GM06990 (cell line): ENCODE results near the gene THSD7B.

Experiments used
- DNase-seq: peaks from one replicate; pipeline ENCODE4 v3.0.0-alpha.2; 2011; ENCODE audit not compliant: insufficient read length; ENCODE audit errors: extremely low read depth
- H3K27me3 ChIP-seq: replicated peaks from 2 replicates; pipeline ENCODE4 v1.6.0; 2011; ENCODE audit warnings: low read length; ENCODE audit not compliant: control insufficient read depth, insufficient read depth
- H3K36me3 ChIP-seq: 2 replicates; pipeline ENCODE4 v1.5.1; 2011; ENCODE audit warnings: low read length; ENCODE audit not compliant: control insufficient read depth, insufficient read depth
- H3K4me3 ChIP-seq: replicated peaks from 2 replicates; pipeline ENCODE4 v1.5.1; 2011; ENCODE audit warnings: low read depth, mild to moderate bottlenecking, control low read depth, low read length
- TF ChIP-seq, protein P1 (sequence below): IDR thresholded peaks from 2 replicates; pipeline ENCODE4 v1.5.1; 2011; ENCODE audit warnings: low read length, control low read depth, mild to moderate bottlenecking, inconsistent platforms; ENCODE audit not compliant: insufficient read depth, poor library complexity, severe bottlenecking

Gene THSD7B

DNA sequence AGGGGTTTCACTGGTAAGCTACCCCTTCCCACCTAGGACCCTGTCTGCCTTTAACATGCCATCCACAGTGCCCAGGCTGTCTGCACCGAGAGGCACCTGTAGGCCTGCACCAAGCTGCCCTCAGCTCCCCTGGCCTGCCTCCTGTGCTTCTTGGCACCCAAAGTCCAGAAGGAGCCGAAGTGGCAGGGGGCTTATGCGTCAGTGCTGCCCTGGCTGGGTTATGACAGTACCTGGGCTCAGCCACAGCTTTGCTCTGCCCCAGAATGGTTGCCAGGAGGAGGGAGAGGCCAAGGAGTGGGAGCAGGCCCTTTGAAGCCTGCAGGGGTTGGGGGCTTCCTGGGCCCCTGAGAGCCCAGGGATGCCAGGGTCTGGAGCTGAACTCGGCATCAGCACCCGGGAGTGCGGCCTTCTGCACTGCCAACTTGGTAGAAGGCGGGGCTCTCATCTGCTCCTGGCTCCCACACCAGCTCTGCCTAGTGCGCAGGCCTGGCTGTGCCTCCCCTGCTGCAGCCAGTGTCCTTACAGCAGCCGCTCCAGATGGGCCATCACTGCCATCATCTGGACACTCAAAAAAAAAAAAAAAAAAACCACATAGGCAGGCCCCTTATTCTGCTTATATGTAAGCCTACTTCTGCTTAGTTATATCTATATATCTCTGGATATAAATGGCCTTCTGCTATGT lies 155.4 kb downstream of the THSD7B start:
- Histone ChIP-seq H3K36me3 (no peaks in the 10 kb centered on the region), H3K4me3 (no peak overlapping the region), H3K27me3 (no peaks in the 10 kb centered on the region)
- no peak for DNase-seq
- TF ChIP-seq, protein P1, sequence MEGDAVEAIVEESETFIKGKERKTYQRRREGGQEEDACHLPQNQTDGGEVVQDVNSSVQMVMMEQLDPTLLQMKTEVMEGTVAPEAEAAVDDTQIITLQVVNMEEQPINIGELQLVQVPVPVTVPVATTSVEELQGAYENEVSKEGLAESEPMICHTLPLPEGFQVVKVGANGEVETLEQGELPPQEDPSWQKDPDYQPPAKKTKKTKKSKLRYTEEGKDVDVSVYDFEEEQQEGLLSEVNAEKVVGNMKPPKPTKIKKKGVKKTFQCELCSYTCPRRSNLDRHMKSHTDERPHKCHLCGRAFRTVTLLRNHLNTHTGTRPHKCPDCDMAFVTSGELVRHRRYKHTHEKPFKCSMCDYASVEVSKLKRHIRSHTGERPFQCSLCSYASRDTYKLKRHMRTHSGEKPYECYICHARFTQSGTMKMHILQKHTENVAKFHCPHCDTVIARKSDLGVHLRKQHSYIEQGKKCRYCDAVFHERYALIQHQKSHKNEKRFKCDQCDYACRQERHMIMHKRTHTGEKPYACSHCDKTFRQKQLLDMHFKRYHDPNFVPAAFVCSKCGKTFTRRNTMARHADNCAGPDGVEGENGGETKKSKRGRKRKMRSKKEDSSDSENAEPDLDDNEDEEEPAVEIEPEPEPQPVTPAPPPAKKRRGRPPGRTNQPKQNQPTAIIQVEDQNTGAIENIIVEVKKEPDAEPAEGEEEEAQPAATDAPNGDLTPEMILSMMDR: no peak

DNA sequence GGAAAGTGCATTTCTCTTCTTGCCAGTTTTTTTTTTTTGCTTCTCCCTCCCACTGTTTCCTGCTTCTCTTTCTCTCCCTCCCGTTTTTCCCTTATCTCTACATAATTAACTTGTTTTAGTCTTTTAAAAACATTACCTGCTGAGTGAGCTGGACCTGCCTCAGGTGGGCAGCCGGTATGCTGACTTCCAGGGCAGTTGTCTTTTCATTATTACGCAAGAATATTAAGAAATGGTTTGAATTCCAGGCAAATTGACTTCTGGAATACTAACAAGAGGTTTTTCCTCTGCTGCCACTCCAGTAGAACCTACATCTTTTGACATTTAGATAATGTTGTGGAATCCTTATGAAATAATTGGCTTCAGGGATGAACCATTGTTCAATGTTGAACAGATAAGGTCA lies 161.8 kb downstream of the THSD7B start:
- Histone ChIP-seq H3K36me3 (no peaks in the 10 kb centered on the region), H3K27me3 (no peaks in the 10 kb centered on the region; the same call in 1 of the 2 replicates), H3K4me3 (no peak overlapping the region)
- no peak for DNase-seq
- TF ChIP-seq, protein P1: no peak

DNA sequence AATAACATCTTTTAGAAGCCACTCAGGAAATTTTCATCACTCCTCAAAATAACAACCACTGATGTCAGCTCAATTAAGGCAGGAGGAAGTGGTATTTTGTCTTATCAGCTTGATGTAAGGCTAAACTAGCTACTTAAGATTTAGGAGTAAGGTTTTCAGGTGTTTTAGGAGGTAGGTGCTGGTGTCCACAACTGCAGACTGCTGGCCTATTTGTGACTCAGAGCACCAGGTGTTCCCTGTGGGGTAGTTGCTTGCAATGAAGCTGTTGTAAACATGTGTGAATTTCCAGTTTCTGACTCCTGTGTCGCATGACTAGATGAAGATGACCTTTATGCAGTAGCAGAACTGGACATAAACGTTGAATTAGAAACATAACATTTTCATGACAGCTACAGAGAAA lies 164.2 kb downstream of the THSD7B start:
- Histone ChIP-seq H3K4me3 (no peak overlapping the region), H3K36me3 (no peaks in the 10 kb centered on the region), H3K27me3 (no peaks in the 10 kb centered on the region; the same call in 1 of the 2 replicates)
- TF ChIP-seq, protein P1: no peak
- DNase-seq: no peak

DNA sequence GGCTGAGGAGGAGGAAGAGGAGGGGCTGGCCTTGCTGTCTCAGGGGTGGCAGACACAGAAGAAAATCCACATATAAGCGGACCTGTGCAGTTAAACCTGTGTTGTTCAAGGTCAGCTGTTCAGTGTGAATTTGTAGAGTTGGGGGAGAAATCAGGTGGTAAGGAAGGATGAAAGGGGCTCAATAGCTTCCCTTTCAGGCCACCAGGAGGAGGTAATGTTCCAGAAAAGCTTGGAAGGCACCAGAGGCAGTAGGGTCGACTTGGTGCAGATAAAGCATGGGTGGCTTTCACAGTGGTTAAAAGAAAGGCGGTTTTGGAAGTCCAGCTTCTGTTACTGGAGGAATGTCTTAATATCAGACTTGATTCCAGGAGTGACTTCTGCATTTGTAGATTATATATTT lies 167.4 kb downstream of the THSD7B start:
- Histone ChIP-seq H3K36me3 (no peaks in the 10 kb centered on the region), H3K4me3 (no peak overlapping the region), H3K27me3 (no peaks in the 10 kb centered on the region; the same call in 1 of the 2 replicates)
- TF ChIP-seq, protein P1: peak; percentile 67
- no peak for DNase-seq

DNA sequence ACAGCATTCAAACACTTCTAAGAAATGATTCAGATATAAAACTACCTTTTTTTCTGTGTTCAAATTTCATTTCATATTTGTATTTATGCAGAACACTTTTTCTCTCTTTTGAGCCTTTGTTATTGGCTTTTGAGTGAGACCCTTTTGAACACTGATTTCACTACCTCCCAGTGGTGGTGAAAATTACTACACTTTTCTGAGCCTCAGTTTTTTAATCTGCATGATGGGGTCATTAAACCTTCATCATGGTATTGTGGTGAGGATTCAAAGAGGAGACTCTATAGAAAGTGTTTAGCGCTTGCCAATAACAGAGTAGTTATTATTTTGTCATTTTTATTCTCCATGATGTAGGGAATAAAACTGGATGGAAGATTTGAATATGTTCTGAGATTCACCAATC lies 169.8 kb downstream of the THSD7B start:
- no peak for DNase-seq
- TF ChIP-seq, protein P1: no peak

DNA sequence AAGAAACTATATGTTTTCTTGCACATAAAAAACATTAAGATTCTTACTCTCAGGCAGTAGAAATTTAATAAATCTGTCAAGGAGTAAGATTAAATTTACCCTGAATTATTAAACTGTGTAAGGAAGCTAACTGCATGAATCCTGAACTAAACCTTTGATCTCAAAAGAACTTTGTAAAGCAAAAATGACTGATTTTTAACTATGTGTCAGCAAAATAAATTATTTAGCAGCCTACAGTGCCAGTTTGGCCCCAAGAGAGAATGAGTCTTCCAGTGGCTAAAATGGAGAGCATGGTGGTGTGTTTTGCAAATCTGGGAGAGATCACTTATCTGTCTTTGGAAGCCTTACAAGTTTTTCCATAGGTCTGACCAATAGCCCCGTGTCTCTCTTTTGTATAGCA lies 190.7 kb downstream of the THSD7B start:
- H3K4me3 ChIP-seq: no peak overlapping the region
- TF ChIP-seq, protein P1: no peak
- H3K36me3 ChIP-seq: no peaks in the 10 kb centered on the region
- no peaks in the 10 kb centered on the region for H3K27me3 ChIP-seq
- no peak for DNase-seq

More for the DNA sequence above, 169.8 kb downstream of the THSD7B start:
- Histone ChIP-seq H3K27me3 (no peaks in the 10 kb centered on the region; the same call in 1 of the 2 replicates), H3K4me3 (no peak overlapping the region), H3K36me3 (no peaks in the 10 kb centered on the region)
